ENCODE results near the gene SLC16A2.

- TF ChIP-seq CTCF (conservative IDR thresholded peaks at IDR 0.05) = no peak
- TF ChIP-seq ZFX (IDR thresholded peaks at IDR 0.05) = no peak
These were observed 136.1 kb downstream of the SLC16A2 start for GRCh38 chrX:74557378-74557777.

All from C4-2B (cell line).